RPMI7951 (cell line): ENCODE data around the gene DHRS11. TPM values are rescaled to one million over a fixed set of nuclear protein-coding genes. Genes with fewer than 3 reads are reported as not detected.

ENCODE experiments used
- DNase-seq: peaks from one replicate; pipeline ENCODE4 v3.0.0-alpha.2; 2012; ENCODE audit warnings: low read depth
- total RNA-seq: library from RNA; depleted of rRNA; stranded (reverse); fragments of >200 nt; shearing (Covaris generic); gene quantifications from 2 replicates; pipeline ENCODE4 v1.2.3, GENCODE V29; 2014; rRNA removed

Gene DHRS11
- total RNA-seq, 1 experiment from 2014 or later: 11.2 TPM

DNA sequence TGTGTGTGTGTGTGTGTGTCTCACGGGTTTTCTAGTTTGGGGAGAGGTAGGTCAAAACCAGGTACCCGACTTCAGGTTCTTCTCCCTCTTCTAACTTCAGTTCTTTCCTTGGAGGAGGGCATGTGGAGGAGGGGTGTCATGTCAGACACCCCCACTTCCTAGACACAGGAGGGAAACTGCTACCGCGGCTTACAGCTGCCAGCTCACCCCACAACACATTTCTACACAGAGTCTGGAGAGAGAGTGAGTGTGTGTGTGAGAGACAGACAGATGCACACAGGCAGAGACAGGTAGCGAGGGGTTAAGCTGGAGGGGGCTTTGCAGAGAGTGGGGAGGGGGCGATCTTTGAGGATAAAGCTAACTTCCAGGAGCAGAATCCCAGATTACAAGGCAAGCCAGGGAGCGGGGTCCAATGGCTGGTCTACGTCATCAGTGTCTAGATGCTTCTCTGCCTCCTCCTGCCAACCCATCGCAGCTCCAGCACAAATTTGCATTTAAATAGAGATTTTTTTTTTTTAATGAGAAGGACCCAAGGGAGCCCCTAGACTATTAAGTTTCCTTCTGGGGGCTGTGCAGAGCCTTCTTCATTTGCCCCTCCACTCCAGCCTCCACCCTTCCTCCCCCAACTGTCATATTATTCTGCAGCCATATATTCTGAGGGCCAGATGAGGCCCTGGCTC is 58.6 kb downstream of the DHRS11 start:
- DNase-seq: no peak

Other genes starting within 250 kb of the DHRS11 start
- not detected in 2 replicates for gene TBC1D3H, start 203.4 kb upstream of the DHRS11 start, total RNA-seq
- 35.0 and 41.0 TPM in 2 replicates for gene ZNHIT3, start 105.2 kb upstream of the DHRS11 start, total RNA-seq
- gene MYO19, start 57.0 kb upstream of the DHRS11 start, total RNA-seq: 28.8 and 39.7 TPM in 2 replicates
- 8.4 and 8.5 TPM in 2 replicates for gene PIGW, start 56.9 kb upstream of the DHRS11 start, total RNA-seq
- 29.0 and 38.9 TPM in 2 replicates for gene GGNBP2, start 47.0 kb upstream of the DHRS11 start, total RNA-seq
- gene MRM1, start 9.7 kb downstream of the DHRS11 start, total RNA-seq: 4.3 and 5.0 TPM in 2 replicates